GM21717 (cell line): Measurements from ENCODE around the gene CD160.
"Not testable (repeated sequence)": the region's sequence is repeated elsewhere in the genome, so short reads cannot be mapped to it uniquely, and the experiment has no call there.

Experiments
- ATAC-seq: cut with Tn5 transposase; IDR thresholded peaks from one replicate; pipeline ENCODE4 v1.9.1; 2021; ENCODE audit warnings: mild to moderate bottlenecking, moderate library complexity; ENCODE audit not compliant: unreplicated experiment

The CD160 gene

GRCh38 chr1:145708063-145708462, 11.2 kb upstream of the CD160 start:
- ATAC-seq: no peak

GRCh38 chr1:145710291-145711027, 8.8 kb upstream of the CD160 start:
- no peak for ATAC-seq

GRCh38 chr1:145711213-145711651, 8.1 kb upstream of the CD160 start:
- no peak for ATAC-seq

DNA sequence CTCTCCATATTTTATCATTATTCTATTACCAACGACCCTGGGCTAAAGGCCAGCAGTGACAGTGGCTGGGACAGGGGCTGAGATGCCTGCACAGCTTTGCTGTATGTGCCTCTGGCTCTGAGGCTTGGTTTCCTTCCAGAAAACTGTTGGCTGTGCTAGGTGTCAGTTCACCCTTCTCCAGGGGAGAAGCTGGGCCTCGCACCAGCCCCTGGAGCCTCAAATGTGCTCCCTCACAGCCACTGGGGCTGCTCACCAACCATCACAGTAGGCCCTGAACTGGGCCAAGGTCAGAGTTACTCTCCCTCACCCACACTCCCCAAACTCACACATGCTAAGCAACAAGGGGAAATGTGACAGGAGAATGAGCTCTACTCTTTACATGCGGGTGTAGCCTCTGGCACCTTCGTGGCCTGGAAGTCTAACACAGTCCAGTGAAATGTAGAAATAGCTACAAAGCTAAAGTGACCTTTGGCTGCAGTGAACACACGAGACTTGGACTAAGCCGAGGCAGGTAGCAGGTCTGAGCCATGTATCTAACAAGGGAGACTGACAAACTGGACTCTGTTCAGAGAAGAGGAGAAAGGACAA, 4.7 kb upstream of the CD160 start:
- ATAC-seq: no peak

GRCh38 chr1:145716641-145717345, 2.5 kb upstream of the CD160 start:
- no peak for ATAC-seq

DNA sequence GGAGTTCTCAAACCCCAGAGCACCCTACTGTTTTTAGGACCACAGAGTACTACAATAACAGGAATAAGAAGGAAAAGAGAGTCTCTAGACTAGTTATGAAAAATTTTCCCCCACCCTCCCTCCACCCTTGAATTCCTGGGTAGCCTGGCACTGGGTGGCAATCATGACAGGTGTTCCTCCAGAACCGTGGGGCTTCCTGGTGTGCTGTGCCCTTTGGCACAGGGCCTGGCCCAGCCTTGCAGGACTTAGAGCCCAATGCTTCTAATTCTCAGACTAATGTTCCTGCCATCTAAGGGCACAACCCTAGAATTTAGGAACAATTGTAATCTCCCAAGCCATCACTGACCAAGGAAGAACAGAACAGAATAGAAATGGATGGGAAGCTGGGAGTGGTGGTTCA, 1.5 kb upstream of the CD160 start:
- no peak for ATAC-seq

DNA sequence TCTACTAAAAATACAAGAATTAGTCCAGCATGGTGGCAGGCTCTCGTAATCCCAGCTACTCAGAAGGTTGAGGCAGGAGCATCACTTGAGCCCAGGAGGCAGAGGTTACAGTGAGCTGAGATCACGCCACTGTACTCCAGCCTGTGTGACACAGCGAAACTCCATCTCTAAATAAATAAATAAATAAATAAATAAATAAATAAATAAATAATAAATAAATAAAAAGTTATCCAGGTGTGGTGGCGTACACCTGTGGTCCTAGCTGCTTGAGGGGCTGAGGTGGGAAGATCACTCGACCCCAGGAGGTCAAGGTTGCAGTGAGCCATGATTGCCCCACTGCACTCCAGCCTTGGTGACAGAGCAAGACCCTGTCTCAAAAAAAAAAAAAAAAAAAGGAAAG, 834 bp upstream of the CD160 start:
- ATAC-seq: not testable (repeated sequence)

- no peak for ATAC-seq
Measured at GRCh38 chr1:145720556-145720877, 1.2 kb downstream of the CD160 start.

DNA sequence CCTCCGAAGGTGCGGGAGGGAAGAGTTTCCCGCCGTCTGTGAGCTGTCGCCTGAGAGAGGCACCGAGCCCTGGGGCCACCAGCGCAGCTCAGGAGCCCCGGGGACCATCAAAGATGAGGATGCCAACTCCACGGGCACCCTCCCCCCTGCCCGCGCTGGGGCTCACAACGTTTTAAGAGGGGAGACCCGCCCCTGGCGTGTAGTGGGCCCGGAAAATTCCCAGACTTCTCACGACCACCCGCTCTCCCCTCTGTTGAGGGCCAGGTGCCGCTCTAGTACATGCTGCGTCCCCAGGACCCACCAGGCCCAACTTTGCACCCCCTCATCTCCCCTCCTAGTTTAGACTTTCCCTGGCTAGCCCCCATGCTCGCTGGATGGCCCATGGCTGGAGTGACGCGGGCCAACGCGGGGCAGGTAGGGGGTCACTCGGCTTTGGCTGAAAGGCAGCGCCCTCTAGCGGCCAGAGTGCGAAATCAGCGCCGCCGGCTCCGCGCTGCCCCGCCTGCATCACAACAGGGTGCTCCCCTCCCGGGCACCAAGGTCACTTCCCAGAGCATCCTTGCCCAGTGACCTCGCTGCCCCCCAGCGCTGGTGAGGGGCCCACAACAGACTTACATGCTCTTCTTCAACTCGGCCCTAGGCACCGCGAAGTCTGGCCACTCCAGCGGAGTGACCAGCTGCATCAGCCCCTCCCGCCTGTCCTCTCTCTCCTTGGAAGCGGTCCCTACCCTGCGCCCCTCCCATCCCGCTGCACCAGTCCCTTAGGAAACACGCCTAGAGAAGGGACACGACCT, 1.8 kb downstream of the CD160 start:
- ATAC-seq: no peak

DNA sequence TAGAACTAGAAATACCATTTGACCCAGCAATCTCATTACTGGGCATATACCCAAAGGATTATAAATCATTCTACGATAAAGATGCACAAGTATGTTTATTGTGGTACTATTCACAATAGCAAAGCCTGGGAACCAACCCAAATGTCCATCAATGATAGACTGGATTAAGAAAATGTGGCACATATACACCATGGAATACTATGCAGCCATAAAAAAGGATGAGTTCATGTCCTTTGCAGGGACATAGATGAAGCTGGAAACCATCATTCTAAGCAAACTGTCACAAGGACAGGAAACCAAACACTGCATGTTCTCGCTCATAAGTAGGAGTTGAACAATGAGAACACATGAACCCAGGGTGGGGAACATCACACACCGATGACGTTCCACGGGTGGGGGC, 6.9 kb downstream of the CD160 start:
- ATAC-seq: not testable (repeated sequence)

GRCh38 chr1:145729196-145729595, 9.9 kb downstream of the CD160 start:
- ATAC-seq: no peak

GRCh38 chr1:145729666-145730436, 10.6 kb downstream of the CD160 start:
- no peak for ATAC-seq

GRCh38 chr1:145730467-145730866, 11.2 kb downstream of the CD160 start:
- ATAC-seq: no peak

DNA sequence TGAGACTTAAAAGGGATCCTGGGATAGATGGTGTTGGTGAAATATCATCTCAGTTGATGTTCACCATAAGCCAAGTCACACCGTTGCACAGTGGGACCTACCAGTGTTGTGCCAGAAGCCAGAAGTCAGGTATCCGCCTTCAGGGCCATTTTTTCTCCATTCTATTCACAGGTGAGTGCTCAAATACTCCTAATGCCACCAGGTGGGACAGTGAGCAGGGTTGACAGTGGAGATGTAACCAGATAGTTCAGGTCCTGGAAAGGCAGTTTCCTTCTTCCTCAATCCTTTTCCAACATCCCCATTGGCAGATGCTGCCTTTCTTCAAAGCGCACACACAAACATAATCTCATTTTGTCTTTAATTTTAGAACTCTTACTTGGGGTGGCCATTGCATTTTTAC, 11.6 kb downstream of the CD160 start:
- no peak for ATAC-seq

DNA sequence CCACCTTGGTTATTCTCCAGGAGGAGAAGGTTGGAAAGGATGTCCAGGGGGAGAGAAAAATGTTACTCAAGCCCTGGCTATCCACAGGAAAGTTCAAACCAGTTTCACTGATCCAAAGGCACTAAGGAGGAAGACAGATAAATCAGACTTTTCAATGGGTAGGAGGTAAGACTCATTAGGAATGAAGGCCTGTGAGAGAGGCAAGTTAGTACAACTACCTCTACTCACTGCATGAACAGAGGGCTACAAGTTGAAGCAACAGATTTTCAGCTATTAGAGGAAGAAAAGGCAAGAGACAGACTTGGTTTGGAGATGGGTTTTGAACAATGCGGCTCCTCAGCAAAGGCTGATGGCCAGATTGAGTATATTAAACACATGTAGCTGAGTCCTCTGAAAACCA, 16.9 kb downstream of the CD160 start:
- no peak for ATAC-seq

GRCh38 chr1:145740269-145740668, 21.0 kb downstream of the CD160 start:
- no peak for ATAC-seq

GRCh38 chr1:145747398-145748247, 28.3 kb downstream of the CD160 start:
- no peak for ATAC-seq

DNA sequence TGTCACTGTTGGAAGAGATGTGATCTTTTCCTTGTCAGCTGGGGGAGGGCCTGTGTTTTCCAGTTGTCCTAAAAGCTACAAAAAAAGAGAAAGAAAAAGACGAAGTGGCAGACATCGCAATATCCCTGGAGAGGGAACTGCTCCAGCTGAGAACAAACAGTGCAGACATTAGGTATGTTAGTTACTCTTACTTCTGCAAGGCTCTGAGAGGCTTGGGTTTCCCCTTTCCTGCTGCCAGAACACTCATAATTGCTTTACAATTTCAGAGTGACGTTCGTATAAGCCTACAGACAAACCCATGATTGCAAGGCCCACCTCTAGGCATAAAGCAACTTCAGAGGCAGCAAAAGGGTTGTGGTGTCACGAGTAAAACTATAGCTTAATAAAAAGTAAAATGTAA, 31.1 kb downstream of the CD160 start:
- ATAC-seq: no peak

DNA sequence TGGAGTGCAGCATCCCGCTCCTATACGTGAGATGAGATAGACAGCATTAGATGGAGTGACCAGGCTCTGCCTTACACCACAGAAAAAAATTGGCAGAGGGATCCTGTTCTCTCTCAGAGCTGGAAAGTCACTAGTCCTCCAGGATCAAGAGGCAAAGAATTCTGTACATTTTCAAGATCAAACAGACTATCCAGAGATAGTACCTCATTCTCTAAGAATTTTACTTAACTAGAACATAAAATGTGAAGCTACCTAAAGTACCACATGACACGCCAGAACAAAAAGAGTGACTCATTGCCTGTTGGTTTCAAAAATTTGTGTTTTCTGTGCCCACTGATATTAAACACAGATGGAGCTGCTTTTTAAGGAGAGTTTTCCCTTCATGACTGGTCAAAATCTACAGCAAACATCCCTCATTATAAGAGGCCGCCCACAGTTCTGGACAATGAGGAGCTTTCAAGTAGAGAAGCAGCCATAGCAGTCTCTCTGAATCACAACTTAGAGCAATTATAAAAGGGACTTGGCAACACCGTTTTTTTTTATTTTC, 32.3 kb downstream of the CD160 start:
- no peak for ATAC-seq

- ATAC-seq: no peak
Measured at GRCh38 chr1:145757420-145757819, 38.1 kb downstream of the CD160 start.
